H1 (cell line): ENCODE results near the gene TFRC. TPM values are rescaled to one million over a fixed set of nuclear protein-coding genes. Genes with fewer than 3 reads are reported as not detected.

ENCODE experiments used
- CHD7 ChIP-seq: fragments of 300-600 bp; sonication (generic); IDR thresholded peaks from 2 replicates; pipeline ENCODE4 v1.7.1; 2012; ENCODE audit warnings: low read length, moderate library complexity, mild to moderate bottlenecking, inconsistent platforms; ENCODE audit not compliant: insufficient replicate concordance
- POLR2AphosphoS5 ChIP-seq: IDR thresholded peaks from 2 replicates; pipeline ENCODE4 v1.6.1; 2011; ENCODE audit warnings: low read depth, low read length
- polyA plus RNA-seq, 7 experiments: library from polyadenylated mRNA; depleted of rRNA in 3 of 7; stranded (reverse) in 5 of 7; unstranded in 2 of 7; fragments of >200 nt in 5 of 7; fragments of 200-250 nt in 2 of 7; gene quantifications; 1 replicate in 5 of 7; 2 replicates in 1 of 7; 4 replicates in 1 of 7; pipeline versions ENCODE4 v1.2.1 to v1.2.3, GENCODE V29; 2011 to 2013; ENCODE audit warnings: missing spikeins in 2 of 7, mixed read lengths in 2 of 7
- total RNA-seq: library from RNA; stranded (reverse); fragmentation: NEBNext Ultra II Directional; extraction: Animal tissue kit (Norgen Biotek cat#: 25700); gene quantifications from 2 replicates; pipeline ENCODE4 v1.2.1, GENCODE V29; 2021

Gene TFRC
- total and polyA plus RNA-seq, 2 of the 8 experiments (the other 6 are each of a cell fraction or from before 2014, with no cell fraction given), result 67.3 to 161 TPM

GRCh38 chr3:196007744-196008335 lies 74.0 kb downstream of the TFRC start (continued):
- TF ChIP-seq POLR2AphosphoS5 (no peak), CHD7 (no peak)
